Endothelial cell of umbilical vein (primary cell): ENCODE data around the gene REXO2. TPM values are rescaled to one million over a fixed set of nuclear protein-coding genes. Genes with fewer than 3 reads are reported as not detected.

Experiments
- BruUV-seq: library from RNA; stranded (reverse); fragments of 400-500 nt; replicated peaks from 2 replicates; lab custom pipeline; 2021; lab: Mats Ljungman, UMichigan
- CTCF ChIA-PET: fragments of 300-600, 350-600 bp; sonication (Branson Sonifier 250); formaldehyde crosslinking; loops from one replicate; lab custom pipeline; 2021; ENCODE audit warnings: antibody characterized with exemption, inconsistent platforms; lab: Charles Lee
- POLR2A ChIA-PET: fragments of 300-600, 350-600 bp; sonication (Branson Sonifier 250); formaldehyde crosslinking; loops from one replicate; lab custom pipeline; 2021; ENCODE audit warnings: antibody characterized with exemption, inconsistent platforms; lab: Charles Lee
- DNase-seq: peaks from one replicate; pipeline ENCODE4 v3.0.0-alpha.2; 2011; ENCODE audit warnings: low read depth, low spot score
- FAIRE-seq: peaks from 2 replicates; lab custom pipeline; 2011; peaks lifted over from hg19 to GRCh38; lab: Jason Lieb, UNC
- H2AFZ ChIP-seq: 2 replicates; pipeline ENCODE4 v1.6.0; 2012; ENCODE audit warnings: low read depth, low read length, control low read depth, inconsistent platforms
- H3K27ac ChIP-seq: 2 replicates; pipeline ENCODE4 v1.5.1; 2011; ENCODE audit warnings: low read depth, mild to moderate bottlenecking, control low read depth, low read length, moderate library complexity; ENCODE audit not compliant: insufficient read depth
- H3K27me3 ChIP-seq, 2 experiments: 2 replicates each; pipeline versions ENCODE4 v1.6.0 to v1.6.1; 2011; ENCODE audit warnings: low read length in 2 of 2, mixed read lengths in 1 of 2; ENCODE audit not compliant: control insufficient read depth in 2 of 2, insufficient read depth in 2 of 2
- H3K36me3 ChIP-seq, 2 experiments: 2 replicates in 1 of 2; 3 replicates in 1 of 2; pipeline ENCODE4 v1.5.1; 2011; ENCODE audit warnings: low read length in 2 of 2, mild to moderate bottlenecking in 1 of 2, moderate library complexity in 1 of 2; ENCODE audit not compliant: control insufficient read depth in 2 of 2, insufficient read depth in 2 of 2; ENCODE audit errors: extremely low read depth in 1 of 2
- H3K4me1 ChIP-seq: 3 replicates; pipeline ENCODE4 v1.5.1; 2011; ENCODE audit warnings: mild to moderate bottlenecking, low read length; ENCODE audit not compliant: control insufficient read depth, insufficient read depth; ENCODE audit errors: extremely low read depth
- H3K4me2 ChIP-seq: 2 replicates; pipeline ENCODE4 v1.6.1; 2011; ENCODE audit warnings: low read length, control low read depth, mixed read lengths; ENCODE audit not compliant: insufficient read depth
- H3K4me3 ChIP-seq, 3 experiments: fragments of 200-600 bp in 1 of 3; sonication (generic), shearing (Covaris generic) in 1 of 3; replicated peaks in 1 of 3; 2 replicates each; pipeline ENCODE4 v1.5.1; 2011 to 2016; ENCODE audit warnings: control low read depth in 3 of 3, low read length in 3 of 3, mild to moderate bottlenecking in 2 of 3, inconsistent platforms in 1 of 3, low read depth in 1 of 3, moderate library complexity in 1 of 3; ENCODE audit not compliant: insufficient read depth in 1 of 3
- H3K79me2 ChIP-seq: 2 replicates; pipeline ENCODE4 v1.6.0; 2012; ENCODE audit warnings: low read length, inconsistent platforms; ENCODE audit not compliant: control insufficient read depth, insufficient read depth
- H3K9ac ChIP-seq: replicated peaks from 2 replicates; pipeline ENCODE3; 2011; ENCODE audit warnings: low read length, control low read depth; ENCODE audit not compliant: insufficient read depth; ENCODE audit errors: extremely low read depth
- H3K9me1 ChIP-seq: replicated peaks from 3 replicates; pipeline ENCODE4 v1.6.0; 2011; ENCODE audit warnings: mild to moderate bottlenecking, low read length; ENCODE audit not compliant: control insufficient read depth, insufficient read depth; ENCODE audit errors: extremely low read depth
- H3K9me3 ChIP-seq: replicated peaks from 2 replicates; pipeline ENCODE4 v1.5.1; 2012; ENCODE audit warnings: low read length, inconsistent platforms; ENCODE audit not compliant: control insufficient read depth, insufficient read depth
- H4K20me1 ChIP-seq: replicated peaks from 2 replicates; pipeline ENCODE3; 2011; ENCODE audit warnings: mild to moderate bottlenecking, low read length; ENCODE audit not compliant: control insufficient read depth, insufficient read depth; ENCODE audit errors: extremely low read depth
- CTCF ChIP-seq, 2 donors: IDR thresholded peaks; 1 replicate in 1 of 2; 2 replicates in 1 of 2; pipeline ENCODE4 v1.5.1; 2011; ENCODE audit warnings: low read length in 2 of 2, mild to moderate bottlenecking in 2 of 2, moderate library complexity in 2 of 2, control low read depth in 1 of 2, inconsistent platforms in 1 of 2, low read depth in 1 of 2; ENCODE audit not compliant: insufficient read depth in 1 of 2; ENCODE audit errors: extremely low read depth in 1 of 2
- EZH2 ChIP-seq: IDR thresholded peaks from 2 replicates; pipeline ENCODE4 v1.6.1; 2012; ENCODE audit warnings: borderline replicate concordance, low read depth, mild to moderate bottlenecking, moderate library complexity, low read length, inconsistent platforms; ENCODE audit not compliant: severe bottlenecking
- FOS ChIP-seq: IDR thresholded peaks from 2 replicates; pipeline ENCODE4 v1.6.1; 2011; ENCODE audit warnings: mild to moderate bottlenecking, low read length, moderate library complexity, borderline replicate concordance; ENCODE audit not compliant: insufficient read depth
- GATA2 ChIP-seq: IDR thresholded peaks from 2 replicates; pipeline ENCODE4 v1.7.0; 2011; ENCODE audit warnings: low read depth, mild to moderate bottlenecking, moderate library complexity, mixed read lengths, low read length; ENCODE audit not compliant: insufficient read length, insufficient read depth
- JUN ChIP-seq: IDR thresholded peaks from 2 replicates; pipeline ENCODE4 v1.6.1; 2011; ENCODE audit warnings: borderline replicate concordance, low read depth; ENCODE audit not compliant: insufficient read length, insufficient read depth
- MAX ChIP-seq: IDR thresholded peaks from 2 replicates; pipeline ENCODE4 v1.6.1; 2011; ENCODE audit not compliant: insufficient read depth, insufficient read length
- MYC ChIP-seq: IDR thresholded peaks from one replicate; pipeline ENCODE4 v1.6.1; 2011; ENCODE audit warnings: mild to moderate bottlenecking, low read depth, low read length
- POLR2A ChIP-seq: IDR thresholded peaks from 2 replicates; pipeline ENCODE4 v1.6.1; 2012; ENCODE audit warnings: low read depth, mild to moderate bottlenecking, control low read depth, low read length
- POLR2AphosphoS5 ChIP-seq: IDR thresholded peaks from 2 replicates; pipeline ENCODE4 v1.6.1; 2012; ENCODE audit warnings: low read depth, mild to moderate bottlenecking, control low read depth, low read length, moderate library complexity; ENCODE audit not compliant: insufficient read depth
- dilution Hi-C: fragments of 300-500 bp; cut with MboI; formaldehyde crosslinking; loops from one replicate; pipeline ENCODE4 v1.15.0; 2019; ENCODE audit warnings: low sequenced_read_pairs; ENCODE audit not compliant: extremely low pct_ligation_motif_present
- intact Hi-C: fragments of 100-400 bp; cut with micrococcal nuclease; formaldehyde crosslinking; loops from one replicate; pipeline ENCODE4 v1.10.0; 2022
- polyA plus RNA-seq, 4 experiments: library from polyadenylated mRNA; depleted of rRNA in 3 of 4; stranded (reverse) in 3 of 4; unstranded in 1 of 4; fragments of >200 nt; gene quantifications; 2 replicates each; pipeline versions ENCODE4 v1.2.1 to v1.2.3, GENCODE V29; 2011 to 2012; ENCODE audit warnings: missing spikeins in 1 of 4
- total RNA-seq: library from RNA; stranded (reverse); gene quantifications from 2 replicates; pipeline ENCODE4 v1.2.3, GENCODE V29; 2021

REXO2 gene
- total and polyA plus RNA-seq, 2 donors (not counting 3 experiments of a cell fraction or from before 2014, with no cell fraction given) = 182 to 296 TPM

- no TSS peak for BruUV-seq
- DNase-seq (no peak), FAIRE-seq (no peak)
- Histone ChIP-seq H3K9me1 (no peaks in the 10 kb centered on the region), H3K27me3 (no peaks in the 10 kb centered on the region), H3K9ac (no peak overlapping the region), H3K4me3 (no peak overlapping the region), H3K4me2 (no peak overlapping the region), H3K79me2 (no peaks in the 10 kb centered on the region), H3K36me3 (no peaks in the 10 kb centered on the region), H3K27ac (no peak overlapping the region), H3K4me1 (no peaks in the 10 kb centered on the region), H4K20me1 (no peaks in the 10 kb centered on the region), H2AFZ (no peak overlapping the region), H3K9me3 (no peaks in the 10 kb centered on the region)
- intact Hi-C loops = no loop called here
- ChIA-PET POLR2A (no interaction called here), CTCF (no interaction called here)
- no peak for TF ChIP-seq EZH2
- dilution Hi-C loops = no loop called here
Measured at GRCh38 chr11:114478001-114478410, 38.7 kb downstream of the REXO2 start.

- intact Hi-C loops = no loop called here
- H4K20me1 ChIP-seq = no peaks in the 10 kb centered on the region
- H3K36me3 ChIP-seq = no peaks in the 10 kb centered on the region
- no peaks in the 10 kb centered on the region for H3K79me2 ChIP-seq
- H3K4me1 ChIP-seq = no peaks in the 10 kb centered on the region
- H3K27me3 ChIP-seq = no peaks in the 10 kb centered on the region
- ChIA-PET POLR2A (no interaction called here), CTCF (interaction anchor here (0.7 to 1.2 kb wide), 2 partner anchors 111 to 131 kb away, joined by 3 read pairs; no protein-coding TSS in a partner anchor)
- H2AFZ ChIP-seq = no peak overlapping the region
- no peaks in the 10 kb centered on the region for H3K9me1 ChIP-seq
- no peak overlapping the region for H3K9ac ChIP-seq
- H3K4me3 ChIP-seq = no peak overlapping the region
- dilution Hi-C loops = no loop called here
- FAIRE-seq (no peak), DNase-seq (no peak)
- no peak overlapping the region for H3K4me2 ChIP-seq
- BruUV-seq = no TSS peak
- no peak overlapping the region for H3K27ac ChIP-seq
- TF ChIP-seq POLR2AphosphoS5 (no peak), FOS (no peak), MYC (no peak), MAX (no peak), GATA2 (no peak), CTCF (IDR thresholded peaks at IDR 0.05; ENCODE audit: extremely low read depth in 1 of 2, insufficient read depth in 1 of 2, low read depth in 1 of 2, low read length in 2 of 2) (no peak), POLR2A (no peak), JUN (no peak), EZH2 (no peak)
- no peaks in the 10 kb centered on the region for H3K9me3 ChIP-seq
Measured at GRCh38 chr11:114478768-114479167, 39.5 kb downstream of the REXO2 start.
